ENCODE results near the gene TTLL4.

TTLL4 gene

GRCh38 chr2:218664653-218665052 lies 46.0 kb upstream of the TTLL4 start:
- WGBS, result 100% methylated on average over 7 of the region's 7 CpGs
- no peak overlapping the region for H2BK12ac ChIP-seq (ENCODE audit: low read length in 2 of 2)

GRCh38 chr2:218671097-218671653 lies 39.5 kb upstream of the TTLL4 start:
- Histone ChIP-seq H3K9ac (ENCODE audit: low read length) (peak overlapping the region; percentile 99), H3K9me3 (ENCODE audit: control insufficient read depth, low read length) (no peaks in the 10 kb centered on the region), H3K4me3 (ENCODE audit: insufficient read depth in 1 of 2, low read depth in 1 of 2, low read length in 2 of 2) (peak overlapping the region; percentile 95), H4K8ac (ENCODE audit: low read length) (peak overlapping the region; percentile 87), H3K79me1 (replicated peaks; ENCODE audit: low read length, poor library complexity, severe bottlenecking) (peaks cover 23% of the 10 kb centered on the region), H3K23ac (ENCODE audit: low read length in 2 of 2) (no peak overlapping the region), H2AK5ac (ENCODE audit: low read length, severe bottlenecking) (peak overlapping the region; percentile 8), H3K14ac (ENCODE audit: low read length in 2 of 2) (no peak overlapping the region), H3K4me1 (ENCODE audit: control insufficient read depth, insufficient read depth, low read depth, low read length) (peaks cover 3% of the 10 kb centered on the region), H3K4ac (ENCODE audit: low read depth in 1 of 2, low read length in 2 of 2) (no peak overlapping the region), H2BK5ac (ENCODE audit: low read depth, low read length, poor library complexity, severe bottlenecking) (no peak overlapping the region), H3K27me3 (ENCODE audit: control insufficient read depth in 1 of 2, insufficient read depth in 1 of 2, low read length in 2 of 2) (no peaks in the 10 kb centered on the region), H3K4me2 (ENCODE audit: low read length, poor library complexity, severe bottlenecking) (peak overlapping the region; percentile 51), H2BK120ac (ENCODE audit: low read depth, low read length) (no peak overlapping the region), H3K36me3 (ENCODE audit: control insufficient read depth in 1 of 2, insufficient read depth in 2 of 2, low read depth in 1 of 2, low read length in 2 of 2) (peaks cover 20 to 61% of the 10 kb centered on the region in 2 experiments), H3K27ac (ENCODE audit: low read length, poor library complexity, severe bottlenecking) (peak overlapping the region; percentile 75), H2BK12ac (ENCODE audit: low read length in 2 of 2) (no peak overlapping the region), H3K18ac (ENCODE audit: low read depth in 1 of 2, low read length in 2 of 2) (peak overlapping the region in 1 of 2 experiments; percentile 97), H2BK15ac (ENCODE audit: low read depth, poor library complexity, severe bottlenecking) (no peak overlapping the region), H2AFZ (ENCODE audit: low read depth, low read length) (peak overlapping the region; percentile 80), H4K91ac (ENCODE audit: low read length) (peak overlapping the region; percentile 88)
- DNase-seq, result peak; percentile 71
- 41% methylated on average over 12 of the region's 12 CpGs for WGBS

More at GRCh38 chr2:218664653-218665052, 46.0 kb upstream of the TTLL4 start:
- no peak for DNase-seq
- no peak overlapping the region for H2BK5ac ChIP-seq (ENCODE audit: low read depth, low read length, poor library complexity, severe bottlenecking)
- no peak overlapping the region for H3K18ac ChIP-seq (ENCODE audit: low read depth in 1 of 2, low read length in 2 of 2)
- no peak overlapping the region for H2AK5ac ChIP-seq (ENCODE audit: low read length, severe bottlenecking)
- no peak overlapping the region for H2AFZ ChIP-seq (ENCODE audit: low read depth, low read length)
- no peak overlapping the region for H3K14ac ChIP-seq (ENCODE audit: low read length in 2 of 2)
- peaks cover 36% of the 10 kb centered on the region for H3K79me1 ChIP-seq (replicated peaks; ENCODE audit: low read length, poor library complexity, severe bottlenecking)
- no peak overlapping the region for H2BK120ac ChIP-seq (ENCODE audit: low read depth, low read length)
- H3K36me3 ChIP-seq (ENCODE audit: control insufficient read depth in 1 of 2, insufficient read depth in 2 of 2, low read depth in 1 of 2, low read length in 2 of 2), result peaks cover 58 to 83% of the 10 kb centered on the region in 2 experiments
- H3K4me1 ChIP-seq (ENCODE audit: control insufficient read depth, insufficient read depth, low read depth, low read length), result no peaks in the 10 kb centered on the region
- no peak overlapping the region for H4K8ac ChIP-seq (ENCODE audit: low read length)
- H3K27ac ChIP-seq (ENCODE audit: low read length, poor library complexity, severe bottlenecking), result no peak overlapping the region
- no peaks in the 10 kb centered on the region for H3K27me3 ChIP-seq (ENCODE audit: control insufficient read depth in 1 of 2, insufficient read depth in 1 of 2, low read length in 2 of 2)
- no peak overlapping the region for H3K4ac ChIP-seq (ENCODE audit: low read depth in 1 of 2, low read length in 2 of 2)
- H2BK15ac ChIP-seq (ENCODE audit: low read depth, poor library complexity, severe bottlenecking), result no peak overlapping the region
- H4K91ac ChIP-seq (ENCODE audit: low read length), result no peak overlapping the region
- no peak overlapping the region for H3K4me2 ChIP-seq (ENCODE audit: low read length, poor library complexity, severe bottlenecking)
- H3K23ac ChIP-seq (ENCODE audit: low read length in 2 of 2), result no peak overlapping the region
- H3K9ac ChIP-seq (ENCODE audit: low read length), result no peak overlapping the region
- H3K4me3 ChIP-seq (ENCODE audit: insufficient read depth in 1 of 2, low read depth in 1 of 2, low read length in 2 of 2), result no peak overlapping the region
- H3K9me3 ChIP-seq (ENCODE audit: control insufficient read depth, low read length), result no peaks in the 10 kb centered on the region

GRCh38 chr2:218671654-218672566 lies 38.7 kb upstream of the TTLL4 start, which contains the start of the genes RNF25 and STK36:
TSS of gene RNF25 (minus strand) at chr2:218672002. CDS start at chr2:218671970, 32 bp downstream.
TSS of gene STK36 (plus strand) at chr2:218672086. CDS start at chr2:218672830, 744 bp downstream.
- Histone ChIP-seq H3K9ac (ENCODE audit: low read length) (peak within 1 kb of the TSS; percentile 99), H3K23ac (ENCODE audit: low read length in 2 of 2) (no peak within 1 kb of the TSS), H3K27ac (ENCODE audit: low read length, poor library complexity, severe bottlenecking) (peak within 1 kb of the TSS; percentile 91), H2BK5ac (ENCODE audit: low read depth, low read length, poor library complexity, severe bottlenecking) (peak within 1 kb of the TSS; percentile 88), H2AFZ (ENCODE audit: low read depth, low read length) (peak within 1 kb of the TSS; percentile 80), H3K18ac (ENCODE audit: low read depth in 1 of 2, low read length in 2 of 2) (peak within 1 kb of the TSS; percentile 93 to 97), H2BK15ac (ENCODE audit: low read depth, poor library complexity, severe bottlenecking) (peak within 1 kb of the TSS; percentile 44), H3K4me3 (ENCODE audit: insufficient read depth in 1 of 2, low read depth in 1 of 2, low read length in 2 of 2) (peak within 1 kb of the TSS; percentile 95), H3K4me1 (ENCODE audit: control insufficient read depth, insufficient read depth, low read depth, low read length) (peaks cover 3% of the 10 kb centered on the region), H2BK120ac (ENCODE audit: low read depth, low read length) (no peak within 1 kb of the TSS), H3K36me3 (ENCODE audit: control insufficient read depth in 1 of 2, insufficient read depth in 2 of 2, low read depth in 1 of 2, low read length in 2 of 2) (peaks cover 22 to 57% of the 10 kb centered on the region in 2 experiments), H4K91ac (ENCODE audit: low read length) (peak within 1 kb of the TSS; percentile 88), H3K27me3 (ENCODE audit: control insufficient read depth in 1 of 2, insufficient read depth in 1 of 2, low read length in 2 of 2) (no peaks in the 10 kb centered on the region), H2BK12ac (ENCODE audit: low read length in 2 of 2) (no peak within 1 kb of the TSS), H2AK5ac (ENCODE audit: low read length, severe bottlenecking) (peak within 1 kb of the TSS; percentile 77), H3K9me3 (ENCODE audit: control insufficient read depth, low read length) (no peaks in the 10 kb centered on the region), H4K8ac (ENCODE audit: low read length) (peak within 1 kb of the TSS; percentile 87), H3K79me1 (replicated peaks; ENCODE audit: low read length, poor library complexity, severe bottlenecking) (peaks cover 20% of the 10 kb centered on the region), H3K14ac (ENCODE audit: low read length in 2 of 2) (peak within 1 kb of the TSS in 1 of 2 experiments; percentile 68), H3K4me2 (ENCODE audit: low read length, poor library complexity, severe bottlenecking) (peak within 1 kb of the TSS; percentile 51), H3K4ac (ENCODE audit: low read depth in 1 of 2, low read length in 2 of 2) (peak within 1 kb of the TSS in 1 of 2 experiments; percentile 56)
- under 1% methylated on average over 47 of the region's 49 CpGs for WGBS
- peak; percentile 92 for DNase-seq

- Histone ChIP-seq H3K4me3 (ENCODE audit: insufficient read depth in 1 of 2, low read depth in 1 of 2, low read length in 2 of 2) (no peak overlapping the region), H2BK5ac (ENCODE audit: low read depth, low read length, poor library complexity, severe bottlenecking) (no peak overlapping the region), H3K4me1 (ENCODE audit: control insufficient read depth, insufficient read depth, low read depth, low read length) (no peaks in the 10 kb centered on the region), H2AK5ac (ENCODE audit: low read length, severe bottlenecking) (no peak overlapping the region), H3K23ac (ENCODE audit: low read length in 2 of 2) (no peak overlapping the region), H3K18ac (ENCODE audit: low read depth in 1 of 2, low read length in 2 of 2) (no peak overlapping the region), H3K27ac (ENCODE audit: low read length, poor library complexity, severe bottlenecking) (no peak overlapping the region), H3K14ac (ENCODE audit: low read length in 2 of 2) (no peak overlapping the region), H2BK12ac (ENCODE audit: low read length in 2 of 2) (no peak overlapping the region), H3K4ac (ENCODE audit: low read depth in 1 of 2, low read length in 2 of 2) (no peak overlapping the region), H4K91ac (ENCODE audit: low read length) (no peak overlapping the region), H3K9ac (ENCODE audit: low read length) (peak overlapping the region; percentile 38), H3K9me3 (ENCODE audit: control insufficient read depth, low read length) (no peaks in the 10 kb centered on the region), H3K36me3 (ENCODE audit: control insufficient read depth in 1 of 2, insufficient read depth in 2 of 2, low read depth in 1 of 2, low read length in 2 of 2) (peaks cover 37 to 78% of the 10 kb centered on the region in 2 experiments), H2BK120ac (ENCODE audit: low read depth, low read length) (no peak overlapping the region), H3K4me2 (ENCODE audit: low read length, poor library complexity, severe bottlenecking) (no peak overlapping the region), H3K27me3 (ENCODE audit: control insufficient read depth in 1 of 2, insufficient read depth in 1 of 2, low read length in 2 of 2) (no peaks in the 10 kb centered on the region), H2BK15ac (ENCODE audit: low read depth, poor library complexity, severe bottlenecking) (no peak overlapping the region), H3K79me1 (replicated peaks; ENCODE audit: low read length, poor library complexity, severe bottlenecking) (no peaks in the 10 kb centered on the region), H2AFZ (ENCODE audit: low read depth, low read length) (no peak overlapping the region), H4K8ac (ENCODE audit: low read length) (no peak overlapping the region)
- WGBS, result 37% methylated on average over 4 of the region's 4 CpGs
- peak; percentile 53 for DNase-seq
These were observed 31.5 kb upstream of the TTLL4 start for GRCh38 chr2:218679119-218679518.
